H1 (cell line): ENCODE data around the gene UBE3A. TPM values are rescaled to one million over a fixed set of nuclear protein-coding genes. Genes with fewer than 3 reads are reported as not detected.

Experiments used
- MAFK ChIP-seq: IDR thresholded peaks from 2 replicates; pipeline ENCODE4 v1.6.1; 2012; ENCODE audit warnings: low read depth, mild to moderate bottlenecking, improper control_type of control experiment, low read length
- polyA plus RNA-seq, 7 experiments: library from polyadenylated mRNA; depleted of rRNA in 3 of 7; stranded (reverse) in 5 of 7; unstranded in 2 of 7; fragments of >200 nt in 5 of 7; fragments of 200-250 nt in 2 of 7; gene quantifications; 1 replicate in 5 of 7; 2 replicates in 1 of 7; 4 replicates in 1 of 7; pipeline versions ENCODE4 v1.2.1 to v1.2.3, GENCODE V29; 2011 to 2013; ENCODE audit warnings: missing spikeins in 2 of 7, mixed read lengths in 2 of 7
- total RNA-seq: library from RNA; stranded (reverse); fragmentation: NEBNext Ultra II Directional; extraction: Animal tissue kit (Norgen Biotek cat#: 25700); gene quantifications from 2 replicates; pipeline ENCODE4 v1.2.1, GENCODE V29; 2021
- TF ChIP-seq, protein P1 (sequence below): IDR thresholded peaks from 2 replicates; pipeline ENCODE4 v1.6.1; 2012; ENCODE audit warnings: low read length, inconsistent platforms

The UBE3A gene
- total and polyA plus RNA-seq, 2 of the 8 experiments (the other 6 are each of a cell fraction or from before 2014, with no cell fraction given): 13.8 to 110 TPM

- TF ChIP-seq, protein P1, sequence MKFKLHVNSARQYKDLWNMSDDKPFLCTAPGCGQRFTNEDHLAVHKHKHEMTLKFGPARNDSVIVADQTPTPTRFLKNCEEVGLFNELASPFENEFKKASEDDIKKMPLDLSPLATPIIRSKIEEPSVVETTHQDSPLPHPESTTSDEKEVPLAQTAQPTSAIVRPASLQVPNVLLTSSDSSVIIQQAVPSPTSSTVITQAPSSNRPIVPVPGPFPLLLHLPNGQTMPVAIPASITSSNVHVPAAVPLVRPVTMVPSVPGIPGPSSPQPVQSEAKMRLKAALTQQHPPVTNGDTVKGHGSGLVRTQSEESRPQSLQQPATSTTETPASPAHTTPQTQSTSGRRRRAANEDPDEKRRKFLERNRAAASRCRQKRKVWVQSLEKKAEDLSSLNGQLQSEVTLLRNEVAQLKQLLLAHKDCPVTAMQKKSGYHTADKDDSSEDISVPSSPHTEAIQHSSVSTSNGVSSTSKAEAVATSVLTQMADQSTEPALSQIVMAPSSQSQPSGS: no peak
- no peak for TF ChIP-seq MAFK
Observed at GRCh38 chr15:25456196-25456595, 17.4 kb upstream of the UBE3A start (continued).
